Measurements from ENCODE around the gene GALNT17.

DNA sequence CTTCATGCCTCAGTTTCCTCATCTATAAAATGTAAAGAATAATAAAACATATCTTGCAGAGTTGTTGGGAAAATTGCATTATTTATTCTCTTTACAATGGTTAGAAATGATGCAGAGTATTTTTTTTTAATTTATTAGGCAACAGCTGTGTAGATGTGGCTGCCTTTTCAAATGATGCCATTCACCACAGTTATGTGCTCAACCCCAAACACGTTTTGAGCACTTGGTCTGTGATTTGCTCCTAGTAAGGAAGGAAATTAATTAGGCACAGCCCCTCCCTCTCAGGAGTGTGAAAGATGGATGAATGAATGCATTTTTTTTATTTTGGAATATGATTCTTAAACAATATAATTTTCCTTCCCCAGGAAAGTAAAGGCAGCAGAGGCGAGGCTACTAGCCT, 575.1 kb downstream of the GALNT17 start:
- TF ChIP-seq POLR2A (IDR thresholded peaks at IDR 0.05) (no peak), CTCF (IDR thresholded peaks at IDR 0.05) (no peak), POLR2AphosphoS5 (IDR thresholded peaks at IDR 0.05) (no peak)

Data from breast epithelium (tissue), 3 donors.